Measurements from ENCODE around the gene F7. TPM values are rescaled to one million over a fixed set of nuclear protein-coding genes. Genes with fewer than 3 reads are reported as not detected.

The F7 gene
- total and polyA plus RNA-seq, 2 donors (not counting 3 experiments of a cell fraction or from before 2014, with no cell fraction given) = not detected

GRCh38 chr13:113075711-113076110, 29.9 kb upstream of the F7 start:
- no peak overlapping the region for H3K4me3 ChIP-seq (replicated peaks in 1 of 3; ENCODE audit: insufficient read depth in 1 of 3, low read depth in 1 of 3, low read length in 3 of 3)
- no peak overlapping the region for H2AFZ ChIP-seq (ENCODE audit: low read depth, low read length)
- H3K27ac ChIP-seq (ENCODE audit: insufficient read depth, low read depth, low read length) = no peak overlapping the region
- no peaks in the 10 kb centered on the region for H3K36me3 ChIP-seq (ENCODE audit: control insufficient read depth in 2 of 2, extremely low read depth in 1 of 2, insufficient read depth in 2 of 2, low read length in 2 of 2)
- no peak overlapping the region for H3K4me2 ChIP-seq (ENCODE audit: insufficient read depth, low read length)
- no peaks in the 10 kb centered on the region for H3K79me2 ChIP-seq (ENCODE audit: control insufficient read depth, insufficient read depth, low read length)
- intact Hi-C loops (cut with micrococcal nuclease) (no loop called here), dilution Hi-C loops (cut with MboI; ENCODE audit: extremely low pct_ligation_motif_present, low sequenced_read_pairs) (no loop called here)
- no peaks in the 10 kb centered on the region for H3K27me3 ChIP-seq (ENCODE audit: control insufficient read depth in 2 of 2, insufficient read depth in 2 of 2, low read length in 2 of 2)
- no peaks in the 10 kb centered on the region for H3K4me1 ChIP-seq (ENCODE audit: control insufficient read depth, extremely low read depth, insufficient read depth, low read length)
- no peaks in the 10 kb centered on the region for H4K20me1 ChIP-seq (replicated peaks; ENCODE audit: control insufficient read depth, extremely low read depth, insufficient read depth, low read length)
- no peak for FAIRE-seq
- POLR2A ChIA-PET = no interaction called here
- CTCF ChIA-PET = no interaction called here
- H3K9me3 ChIP-seq (replicated peaks; ENCODE audit: control insufficient read depth, insufficient read depth, low read length) = no peaks in the 10 kb centered on the region
- no peak for DNase-seq (ENCODE audit: low read depth, low spot score)
- H3K9me1 ChIP-seq (replicated peaks; ENCODE audit: control insufficient read depth, extremely low read depth, insufficient read depth, low read length) = no peaks in the 10 kb centered on the region
- BruUV-seq (replicated peaks) = no TSS peak
- TF ChIP-seq POLR2AphosphoS5 (IDR thresholded peaks at IDR 0.05; ENCODE audit: insufficient read depth, low read depth, low read length) (no peak), JUN (IDR thresholded peaks at IDR 0.05; ENCODE audit: borderline replicate concordance, insufficient read depth, insufficient read length, low read depth) (no peak), POLR2A (IDR thresholded peaks at IDR 0.05; ENCODE audit: low read depth, low read length) (no peak), FOS (IDR thresholded peaks at IDR 0.05; ENCODE audit: borderline replicate concordance, insufficient read depth, low read length) (no peak), EZH2 (IDR thresholded peaks at IDR 0.05; ENCODE audit: borderline replicate concordance, low read depth, low read length, severe bottlenecking) (no peak), MYC (IDR thresholded peaks at IDR 0.05; ENCODE audit: low read depth, low read length) (no peak), CTCF (IDR thresholded peaks at IDR 0.05; ENCODE audit: extremely low read depth in 1 of 2, insufficient read depth in 1 of 2, low read depth in 1 of 2, low read length in 2 of 2) (no peak), MAX (IDR thresholded peaks at IDR 0.05; ENCODE audit: insufficient read depth, insufficient read length) (no peak)
- H3K9ac ChIP-seq (replicated peaks; ENCODE audit: extremely low read depth, insufficient read depth, low read length) = no peak overlapping the region
